GM21717 (cell line): ENCODE results near the gene SSNA1.
"Not testable (repeated sequence)": the region's sequence is repeated elsewhere in the genome, so short reads cannot be mapped to it uniquely, and the experiment has no call there.

Source experiments
- ATAC-seq: cut with Tn5 transposase; IDR thresholded peaks from one replicate; pipeline ENCODE4 v1.9.1; 2021; ENCODE audit warnings: mild to moderate bottlenecking, moderate library complexity; ENCODE audit not compliant: unreplicated experiment

Gene SSNA1

GRCh38 chr9:137229903-137230704 lies 41.6 kb downstream of the SSNA1 start:
- no peak for ATAC-seq

GRCh38 chr9:137230705-137231371 lies 42.4 kb downstream of the SSNA1 start, which contains the start of gene SLC34A3:
Gene SLC34A3, plus strand, starts transcription at chr9:137230901. Its CDS starts 802 bp downstream, at chr9:137231703.
- ATAC-seq = no peak

- ATAC-seq = no peak
Measured at GRCh38 chr9:137231372-137232039, 43.0 kb downstream of the SSNA1 start.

- ATAC-seq = no peak
Measured at GRCh38 chr9:137232101-137232500, 43.6 kb downstream of the SSNA1 start.

GRCh38 chr9:137232510-137232909 lies 44.0 kb downstream of the SSNA1 start:
- ATAC-seq = no peak

GRCh38 chr9:137233143-137233980 lies 44.9 kb downstream of the SSNA1 start:
- ATAC-seq = no peak

- ATAC-seq = no peak
Measured at GRCh38 chr9:137234055-137234697, 45.7 kb downstream of the SSNA1 start.

GRCh38 chr9:137234758-137235423 lies 46.4 kb downstream of the SSNA1 start:
- ATAC-seq = no peak

GRCh38 chr9:137235424-137236237 lies 47.2 kb downstream of the SSNA1 start:
- no peak for ATAC-seq

GRCh38 chr9:137236238-137236935 lies 47.9 kb downstream of the SSNA1 start:
- ATAC-seq = no peak

- ATAC-seq = no peak
Measured at GRCh38 chr9:137236936-137237421, 48.5 kb downstream of the SSNA1 start.

- no peak for ATAC-seq
Measured at GRCh38 chr9:137237759-137238726, 49.6 kb downstream of the SSNA1 start.

- ATAC-seq = not testable (repeated sequence)
Measured at GRCh38 chr9:137239541-137240200, 51.2 kb downstream of the SSNA1 start.
